ENCODE data around the gene KCND2. TPM values are rescaled to one million over a fixed set of nuclear protein-coding genes. Genes with fewer than 3 reads are reported as not detected.

KCND2 gene
- polyA plus RNA-seq, 1 of the 3 experiments (the other 2 are of a cell fraction): not detected

DNA sequence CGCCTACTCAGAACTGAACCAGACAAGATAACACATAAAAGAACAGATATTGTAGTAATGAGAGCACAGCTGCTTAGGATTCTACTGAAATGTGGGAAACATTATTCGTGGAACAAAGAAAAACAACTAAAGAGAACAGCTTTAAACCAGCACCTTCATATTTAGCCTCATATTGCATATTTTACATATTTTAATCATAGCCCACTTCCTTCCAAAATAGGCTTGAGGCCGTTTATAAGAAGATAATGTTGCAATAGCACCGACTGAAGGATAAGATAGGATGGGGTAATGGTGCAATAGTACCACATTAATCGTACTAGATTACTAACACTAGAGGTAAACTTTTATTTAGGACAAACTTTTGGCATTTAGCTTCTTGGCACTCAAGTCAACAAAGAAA lies 71.3 kb downstream of the KCND2 start:
- Histone ChIP-seq H3K9me2 (no peaks in the 10 kb centered on the region), H3F3A (replicated peaks; ENCODE audit: insufficient read depth) (no peaks in the 10 kb centered on the region), H2AFZ (ENCODE audit: low read depth) (no peak overlapping the region), H4K20me1 (ENCODE audit: insufficient read depth) (no peaks in the 10 kb centered on the region), H3K27me3 (ENCODE audit: insufficient read depth) (no peaks in the 10 kb centered on the region), H3K36me3 (replicated peaks in 1 of 2; ENCODE audit: control insufficient read depth in 1 of 2, insufficient read depth in 2 of 2, low read length in 1 of 2) (no peaks in the 10 kb centered on the region), H3K9ac (no peak overlapping the region), H3K79me2 (ENCODE audit: insufficient read depth) (no peaks in the 10 kb centered on the region), H3K4me3 (ENCODE audit: low read depth in 2 of 2, low read length in 1 of 2) (no peak overlapping the region), H3K27ac (ENCODE audit: low read depth in 2 of 2, low read length in 1 of 2) (no peak overlapping the region), H3K9me3 (no peaks in the 10 kb centered on the region), H3K4me1 (ENCODE audit: control insufficient read depth in 1 of 2, insufficient read depth in 2 of 2, low read depth in 1 of 2, low read length in 1 of 2) (no peaks in the 10 kb centered on the region), H3K4me2 (no peak overlapping the region)
- ChIA-PET POLR2A (no interaction called here), CTCF (no interaction called here)
- WGBS (ENCODE audit: low lambda C conversion rate): 8% methylated on average over 5 of the region's 5 CpGs
- TF ChIP-seq GABPA (IDR thresholded peaks at IDR 0.05; ENCODE audit: low read depth) (no peak), SIN3A (IDR thresholded peaks at IDR 0.05; ENCODE audit: borderline replicate concordance, low read depth, low read length) (no peak), ELF1 (IDR thresholded peaks at IDR 0.05) (no peak), RFX5 (IDR thresholded peaks at IDR 0.05; ENCODE audit: low read length) (no peak), MEF2A (IDR thresholded peaks at IDR 0.05; ENCODE audit: borderline replicate concordance, low read depth) (no peak), JUND (IDR thresholded peaks at IDR 0.05) (no peak), EP300 (IDR thresholded peaks at IDR 0.05; ENCODE audit: borderline replicate concordance in 1 of 2, low read depth in 1 of 2, low read length in 1 of 2) (no peak), YY1 (IDR thresholded peaks at IDR 0.05; ENCODE audit: low read depth) (no peak), FOXM1 (IDR thresholded peaks at IDR 0.05; ENCODE audit: low read depth) (no peak), FOSL2 (IDR thresholded peaks at IDR 0.05; ENCODE audit: borderline replicate concordance, low read depth) (no peak), NRF1 (IDR thresholded peaks at IDR 0.05; ENCODE audit: low read depth, low read length) (no peak)
- TF ChIP-seq, protein P1, sequence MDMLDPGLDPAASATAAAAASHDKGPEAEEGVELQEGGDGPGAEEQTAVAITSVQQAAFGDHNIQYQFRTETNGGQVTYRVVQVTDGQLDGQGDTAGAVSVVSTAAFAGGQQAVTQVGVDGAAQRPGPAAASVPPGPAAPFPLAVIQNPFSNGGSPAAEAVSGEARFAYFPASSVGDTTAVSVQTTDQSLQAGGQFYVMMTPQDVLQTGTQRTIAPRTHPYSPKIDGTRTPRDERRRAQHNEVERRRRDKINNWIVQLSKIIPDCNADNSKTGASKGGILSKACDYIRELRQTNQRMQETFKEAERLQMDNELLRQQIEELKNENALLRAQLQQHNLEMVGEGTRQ (IDR thresholded peaks at IDR 0.05; ENCODE audit: borderline replicate concordance, low read depth, low read length): no peak
- TF ChIP-seq, protein P2, sequence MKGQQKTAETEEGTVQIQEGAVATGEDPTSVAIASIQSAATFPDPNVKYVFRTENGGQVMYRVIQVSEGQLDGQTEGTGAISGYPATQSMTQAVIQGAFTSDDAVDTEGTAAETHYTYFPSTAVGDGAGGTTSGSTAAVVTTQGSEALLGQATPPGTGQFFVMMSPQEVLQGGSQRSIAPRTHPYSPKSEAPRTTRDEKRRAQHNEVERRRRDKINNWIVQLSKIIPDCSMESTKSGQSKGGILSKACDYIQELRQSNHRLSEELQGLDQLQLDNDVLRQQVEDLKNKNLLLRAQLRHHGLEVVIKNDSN (IDR thresholded peaks at IDR 0.05; ENCODE audit: borderline replicate concordance, low read depth): no peak
- TF ChIP-seq, protein P3, sequence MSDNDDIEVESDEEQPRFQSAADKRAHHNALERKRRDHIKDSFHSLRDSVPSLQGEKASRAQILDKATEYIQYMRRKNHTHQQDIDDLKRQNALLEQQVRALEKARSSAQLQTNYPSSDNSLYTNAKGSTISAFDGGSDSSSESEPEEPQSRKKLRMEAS (IDR thresholded peaks at IDR 0.05; ENCODE audit: low read depth): no peak
- no peak for DNase-seq

DNA sequence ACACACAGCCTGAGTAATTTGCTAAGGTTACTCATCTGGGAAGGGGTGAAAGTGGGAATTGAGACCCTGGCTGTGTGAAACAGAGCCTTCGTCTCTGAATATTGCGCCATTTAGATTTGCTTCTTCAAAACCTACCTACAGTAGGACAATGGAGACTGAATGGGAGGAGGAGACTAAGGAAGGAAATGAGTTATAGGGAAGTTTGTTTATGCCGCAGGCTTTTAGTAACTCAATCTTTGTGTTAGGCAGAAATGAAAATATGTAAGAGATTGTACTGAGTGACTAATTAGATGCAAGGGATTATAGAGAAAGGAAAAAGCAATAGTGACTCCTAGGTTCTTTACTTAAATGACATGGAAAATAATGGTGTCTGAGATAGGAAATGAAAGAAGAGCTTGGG lies 80.2 kb downstream of the KCND2 start:
- no peaks in the 10 kb centered on the region for H3K4me1 ChIP-seq (ENCODE audit: control insufficient read depth in 1 of 2, insufficient read depth in 2 of 2, low read depth in 1 of 2, low read length in 1 of 2)
- H3F3A ChIP-seq (replicated peaks; ENCODE audit: insufficient read depth): no peaks in the 10 kb centered on the region
- no peak for TF ChIP-seq RFX5 (IDR thresholded peaks at IDR 0.05; ENCODE audit: low read length)
- no peak for TF ChIP-seq MEF2A (IDR thresholded peaks at IDR 0.05; ENCODE audit: borderline replicate concordance, low read depth)
- no peak for DNase-seq
- no peaks in the 10 kb centered on the region for H3K79me2 ChIP-seq (ENCODE audit: insufficient read depth)
- CTCF ChIA-PET: no interaction called here
- H2AFZ ChIP-seq (ENCODE audit: low read depth): no peak overlapping the region
- no peak overlapping the region for H3K4me2 ChIP-seq
- no peak overlapping the region for H3K27ac ChIP-seq (ENCODE audit: low read depth in 2 of 2, low read length in 1 of 2)
- no peaks in the 10 kb centered on the region for H3K27me3 ChIP-seq (ENCODE audit: insufficient read depth)
- no peaks in the 10 kb centered on the region for H3K9me2 ChIP-seq
- no peaks in the 10 kb centered on the region for H3K36me3 ChIP-seq (replicated peaks in 1 of 2; ENCODE audit: control insufficient read depth in 1 of 2, insufficient read depth in 2 of 2, low read length in 1 of 2)
- POLR2A ChIA-PET: no interaction called here
- 30% methylated on average over 3 of the region's 3 CpGs for WGBS (ENCODE audit: low lambda C conversion rate)
- no peaks in the 10 kb centered on the region for H4K20me1 ChIP-seq (ENCODE audit: insufficient read depth)
- no peaks in the 10 kb centered on the region for H3K9me3 ChIP-seq
- no peak overlapping the region for H3K9ac ChIP-seq
- no peak overlapping the region for H3K4me3 ChIP-seq (ENCODE audit: low read depth in 2 of 2, low read length in 1 of 2)
